Measurements from ENCODE around the gene LNP1.

DNA sequence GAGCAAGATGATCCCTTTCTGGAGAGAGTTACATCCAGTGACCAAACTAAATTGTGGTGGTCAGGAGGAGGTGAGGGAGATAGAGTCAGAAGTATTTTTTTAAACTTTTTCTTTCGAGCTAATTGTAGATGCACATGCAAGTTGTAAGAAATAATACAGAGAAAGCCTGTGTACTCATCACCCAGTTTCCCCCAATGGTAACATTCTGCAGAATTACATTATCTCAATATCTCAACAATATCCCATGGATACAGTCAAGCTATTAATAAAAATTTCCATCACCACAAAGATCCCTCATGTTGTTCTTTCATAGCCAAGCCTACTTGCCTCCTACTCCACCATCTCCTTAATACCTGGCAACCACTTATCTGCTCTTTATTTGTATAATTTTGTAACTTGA, 87.8 kb downstream of the LNP1 start:
- TF ChIP-seq, protein P1, sequence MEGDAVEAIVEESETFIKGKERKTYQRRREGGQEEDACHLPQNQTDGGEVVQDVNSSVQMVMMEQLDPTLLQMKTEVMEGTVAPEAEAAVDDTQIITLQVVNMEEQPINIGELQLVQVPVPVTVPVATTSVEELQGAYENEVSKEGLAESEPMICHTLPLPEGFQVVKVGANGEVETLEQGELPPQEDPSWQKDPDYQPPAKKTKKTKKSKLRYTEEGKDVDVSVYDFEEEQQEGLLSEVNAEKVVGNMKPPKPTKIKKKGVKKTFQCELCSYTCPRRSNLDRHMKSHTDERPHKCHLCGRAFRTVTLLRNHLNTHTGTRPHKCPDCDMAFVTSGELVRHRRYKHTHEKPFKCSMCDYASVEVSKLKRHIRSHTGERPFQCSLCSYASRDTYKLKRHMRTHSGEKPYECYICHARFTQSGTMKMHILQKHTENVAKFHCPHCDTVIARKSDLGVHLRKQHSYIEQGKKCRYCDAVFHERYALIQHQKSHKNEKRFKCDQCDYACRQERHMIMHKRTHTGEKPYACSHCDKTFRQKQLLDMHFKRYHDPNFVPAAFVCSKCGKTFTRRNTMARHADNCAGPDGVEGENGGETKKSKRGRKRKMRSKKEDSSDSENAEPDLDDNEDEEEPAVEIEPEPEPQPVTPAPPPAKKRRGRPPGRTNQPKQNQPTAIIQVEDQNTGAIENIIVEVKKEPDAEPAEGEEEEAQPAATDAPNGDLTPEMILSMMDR (IDR thresholded peaks at IDR 0.05) = no peak
- no peak for TF ChIP-seq POLR2A (IDR thresholded peaks at IDR 0.05)
- no peak for TF ChIP-seq EP300 (IDR thresholded peaks at IDR 0.05)

Data from ovary (tissue), 3 donors.